GM13976 (cell line): ENCODE data around the gene ACTL10.
"Not testable (repeated sequence)": the region's sequence is repeated elsewhere in the genome, so short reads cannot be mapped to it uniquely, and the experiment has no call there.

Experiments
- DNase-seq: peaks from one replicate; pipeline ENCODE4 v3.0.0; 2012; ENCODE audit warnings: low spot score
- in situ Hi-C: fragments of 300-500 bp; cut with MboI; formaldehyde crosslinking; loops from one replicate; pipeline ENCODE4 v1.12.0; 2022; ENCODE audit warnings: low sequenced_read_pairs, mixed read lengths, inconsistent platforms; ENCODE audit not compliant: unreplicated experiment
- TF ChIP-seq, protein P1 (sequence below): IDR thresholded peaks from 2 replicates; pipeline ENCODE4 v1.5.1; 2012; ENCODE audit warnings: borderline replicate concordance, mild to moderate bottlenecking; ENCODE audit not compliant: insufficient read depth; ENCODE audit errors: extremely low read depth, missing control alignments, control extremely low read depth

ACTL10 gene

DNA sequence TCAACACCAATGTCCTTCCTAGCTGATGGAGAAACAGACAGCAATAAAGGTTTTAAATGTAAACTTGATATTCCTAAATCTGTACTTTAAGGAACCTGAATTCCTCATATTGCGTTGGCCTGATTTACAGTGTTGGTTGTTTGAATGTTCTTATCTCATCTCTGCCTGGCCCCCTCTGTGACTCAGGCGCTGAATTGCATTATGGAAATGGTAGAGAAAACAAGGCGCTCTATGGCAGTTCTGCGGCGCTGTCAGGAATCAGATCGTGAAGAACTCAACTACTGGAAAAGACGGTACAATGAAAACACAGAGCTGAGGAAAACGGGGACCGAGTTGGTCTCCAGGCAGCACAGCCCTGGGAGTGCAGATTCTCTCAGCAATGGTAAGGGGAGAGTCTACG lies 37.2 kb upstream of the ACTL10 start:
- in situ Hi-C loops, result no loop called here
- DNase-seq, result no peak

DNA sequence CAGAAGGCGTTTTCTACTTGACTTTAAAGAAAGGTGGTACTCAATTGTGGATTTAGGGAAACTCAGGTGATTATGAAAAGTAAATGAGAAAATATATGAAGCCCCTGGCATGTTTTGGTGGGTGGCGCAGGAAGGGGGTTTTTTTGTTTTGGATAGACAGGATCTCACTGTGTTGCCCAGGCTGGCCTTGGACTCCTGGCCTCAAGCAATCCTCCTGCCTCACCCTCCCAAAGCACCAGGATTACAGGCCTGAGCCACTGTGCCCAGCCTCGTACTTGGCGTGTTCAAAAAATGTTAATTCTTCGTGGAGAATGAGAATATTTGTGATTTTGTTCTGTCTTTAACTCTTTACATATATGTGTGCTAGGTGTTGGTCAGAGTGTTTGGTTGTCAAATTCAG lies 36.8 kb upstream of the ACTL10 start:
- in situ Hi-C loops, result no loop called here
- no peak for DNase-seq
- TF ChIP-seq, protein P1, sequence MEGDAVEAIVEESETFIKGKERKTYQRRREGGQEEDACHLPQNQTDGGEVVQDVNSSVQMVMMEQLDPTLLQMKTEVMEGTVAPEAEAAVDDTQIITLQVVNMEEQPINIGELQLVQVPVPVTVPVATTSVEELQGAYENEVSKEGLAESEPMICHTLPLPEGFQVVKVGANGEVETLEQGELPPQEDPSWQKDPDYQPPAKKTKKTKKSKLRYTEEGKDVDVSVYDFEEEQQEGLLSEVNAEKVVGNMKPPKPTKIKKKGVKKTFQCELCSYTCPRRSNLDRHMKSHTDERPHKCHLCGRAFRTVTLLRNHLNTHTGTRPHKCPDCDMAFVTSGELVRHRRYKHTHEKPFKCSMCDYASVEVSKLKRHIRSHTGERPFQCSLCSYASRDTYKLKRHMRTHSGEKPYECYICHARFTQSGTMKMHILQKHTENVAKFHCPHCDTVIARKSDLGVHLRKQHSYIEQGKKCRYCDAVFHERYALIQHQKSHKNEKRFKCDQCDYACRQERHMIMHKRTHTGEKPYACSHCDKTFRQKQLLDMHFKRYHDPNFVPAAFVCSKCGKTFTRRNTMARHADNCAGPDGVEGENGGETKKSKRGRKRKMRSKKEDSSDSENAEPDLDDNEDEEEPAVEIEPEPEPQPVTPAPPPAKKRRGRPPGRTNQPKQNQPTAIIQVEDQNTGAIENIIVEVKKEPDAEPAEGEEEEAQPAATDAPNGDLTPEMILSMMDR, result no peak

More for the DNA sequence above, 37.2 kb upstream of the ACTL10 start:
- TF ChIP-seq, protein P1, result no peak

DNA sequence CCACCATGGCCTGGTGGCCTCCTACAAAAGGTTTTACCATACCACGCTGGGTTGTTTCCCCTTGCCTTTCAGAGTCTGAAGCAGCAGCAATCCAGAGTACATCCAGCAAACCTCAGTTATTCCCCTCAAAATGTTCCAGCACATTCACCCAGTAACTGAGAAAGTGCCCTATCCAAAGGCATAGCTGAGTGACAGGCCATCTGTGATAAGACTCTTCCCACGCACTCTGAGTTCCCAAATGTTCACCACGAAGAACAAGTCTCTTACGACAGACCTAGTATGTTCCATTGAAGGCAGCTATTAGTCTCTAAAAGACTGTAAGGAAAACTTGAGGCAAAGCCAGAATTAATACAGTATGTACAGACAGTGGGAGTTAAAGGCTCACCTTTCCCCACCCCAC lies 36.2 kb upstream of the ACTL10 start:
- TF ChIP-seq, protein P1, result no peak
- in situ Hi-C loops, result no loop called here
- DNase-seq, result no peak

DNA sequence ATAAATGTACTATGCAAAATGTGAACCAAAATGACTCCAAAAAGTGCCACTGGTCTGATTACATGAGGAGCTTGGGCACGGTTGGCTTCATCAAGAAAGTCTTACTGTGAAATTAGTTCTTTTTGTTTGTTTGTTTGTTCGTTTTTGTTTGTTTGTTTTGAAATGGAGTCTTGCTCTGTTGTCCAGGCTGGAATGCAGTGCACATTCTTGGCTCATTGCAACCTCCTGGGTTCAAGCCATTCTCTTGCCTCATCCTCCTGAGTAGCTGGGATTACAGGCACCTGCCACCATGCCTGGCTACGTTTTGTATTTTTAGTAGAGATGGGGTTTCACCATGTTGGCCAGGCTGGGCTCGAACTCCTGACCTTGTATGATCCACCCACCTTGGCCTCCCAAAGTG lies 34.8 kb upstream of the ACTL10 start:
- DNase-seq, in situ Hi-C loops: not testable (repeated sequence)

DNA sequence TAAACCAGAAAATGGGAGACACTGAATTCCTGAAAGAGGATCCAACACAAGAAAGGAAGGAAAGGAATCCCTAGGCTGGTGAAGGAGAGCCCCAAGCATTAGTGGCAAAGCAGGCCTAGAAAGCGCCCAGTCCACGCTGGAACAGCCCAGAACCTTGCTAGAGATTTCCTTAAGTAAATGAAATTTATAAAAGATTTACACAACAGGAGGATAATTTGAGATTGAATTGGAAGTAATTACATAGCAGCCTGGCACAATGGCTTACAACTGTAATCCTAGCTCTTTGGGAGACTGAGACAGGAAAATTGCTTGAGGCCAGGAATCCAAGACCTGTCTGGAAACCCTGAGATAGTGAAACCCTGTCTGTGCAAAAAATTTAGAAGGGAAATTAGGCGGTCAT lies 31.4 kb upstream of the ACTL10 start:
- DNase-seq, result no peak
- in situ Hi-C loops, result no loop called here

DNA sequence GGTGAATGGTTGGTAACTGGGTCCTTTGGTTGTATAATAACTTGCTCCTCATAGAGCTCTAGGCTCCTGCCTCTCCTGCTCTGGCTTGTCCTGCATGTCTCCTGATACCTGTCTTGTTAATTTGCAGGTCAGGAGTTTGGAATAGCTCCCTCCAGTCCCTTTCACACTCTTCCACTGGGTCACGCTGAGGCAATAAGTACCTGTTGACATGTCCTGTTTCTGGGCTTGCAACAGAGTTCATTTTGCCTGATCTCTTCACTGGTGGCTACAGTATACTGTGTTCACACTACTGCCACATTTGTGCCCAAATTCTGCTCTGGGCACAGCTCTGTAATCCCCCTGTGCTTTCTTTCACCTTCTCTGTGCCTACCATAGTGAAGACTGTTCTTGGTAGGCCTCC lies 30.0 kb upstream of the ACTL10 start:
- TF ChIP-seq, protein P1, result no peak
- no peak for DNase-seq
- in situ Hi-C loops, result no loop called here

More for the DNA sequence above, 31.4 kb upstream of the ACTL10 start:
- TF ChIP-seq, protein P1, result no peak

DNA sequence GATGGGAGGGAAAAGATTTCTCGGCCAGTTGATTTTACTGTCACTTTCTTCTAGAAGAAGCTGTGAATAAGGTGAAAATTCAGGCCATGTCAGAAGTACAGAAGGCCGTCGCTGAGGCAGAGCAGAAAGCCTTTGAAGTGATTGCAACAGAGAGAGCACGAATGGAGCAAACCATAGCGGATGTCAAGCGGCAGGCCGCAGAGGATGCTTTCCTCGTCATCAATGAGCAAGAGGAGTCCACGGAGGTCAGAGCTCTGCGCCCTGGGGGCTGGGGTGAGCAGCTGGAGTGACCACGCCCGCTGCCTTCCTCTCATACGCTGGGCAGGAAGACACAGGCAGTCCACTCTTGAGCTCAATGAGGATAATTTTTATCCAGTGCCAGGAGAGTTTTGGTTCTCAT lies 26.5 kb upstream of the ACTL10 start:
- DNase-seq, result no peak
- TF ChIP-seq, protein P1, result no peak
- in situ Hi-C loops, result no loop called here
